Stomach smooth muscle (tissue), 2 donors: ENCODE measurements around the gene ZNF614.
A peak's percentile ranks its signal among the peaks of the same experiment; 100 is the strongest.
"Not testable (repeated sequence)": the region's sequence is repeated elsewhere in the genome, so short reads cannot be mapped to it uniquely, and the experiment has no call there.

Source experiments
- H3K27ac ChIP-seq: one replicate; pipeline ENCODE4 v1.7.0; 2013; ENCODE audit warnings: mild to moderate bottlenecking, low read length, inconsistent platforms
- H3K27me3 ChIP-seq, 2 donors: one replicate each; pipeline ENCODE4 v1.7.0; 2013; ENCODE audit warnings: low read length in 2 of 2; ENCODE audit not compliant: insufficient read depth in 2 of 2, control insufficient read depth in 1 of 2
- H3K36me3 ChIP-seq, 2 donors: one replicate each; pipeline ENCODE4 v1.7.0; 2013; ENCODE audit warnings: low read length in 2 of 2; ENCODE audit not compliant: control insufficient read depth in 2 of 2, insufficient read depth in 2 of 2
- H3K4me1 ChIP-seq: one replicate; pipeline ENCODE4 v1.7.0; 2013; ENCODE audit warnings: low read length; ENCODE audit not compliant: control insufficient read depth, insufficient read depth
- H3K4me3 ChIP-seq, 2 donors: one replicate each; pipeline ENCODE4 v1.7.0; 2013; ENCODE audit warnings: low read length in 2 of 2
- H3K9ac ChIP-seq, 2 donors: one replicate each; pipeline ENCODE4 v1.7.0; 2013; ENCODE audit warnings: low read length in 2 of 2, mild to moderate bottlenecking in 1 of 2
- H3K9me3 ChIP-seq, 2 donors: one replicate each; pipeline ENCODE4 v1.7.0; 2013; ENCODE audit warnings: low read length in 2 of 2; ENCODE audit not compliant: control insufficient read depth in 2 of 2
- donor health status: healthy.
- donor health status: Pancreatic carcinoma.

ZNF614 gene

GRCh38 chr19:51986309-51987291, 41.6 kb downstream of the ZNF614 start, which contains the start of gene ZNF350:
TSS of gene ZNF350 (minus strand) at chr19:51986840. CDS start at chr19:51974360, 12,480 bp downstream.
- Histone ChIP-seq H3K4me1 (peaks cover 5% of the 10 kb centered on the region), H3K9me3 (peaks cover 0 to 11% of the 10 kb centered on the region in 2 donors), H3K9ac (peak within 1 kb of the TSS; percentile 96 to 99), H3K4me3 (peak within 1 kb of the TSS; percentile 100), H3K27ac (peak within 1 kb of the TSS; percentile 58), H3K27me3 (no peaks in the 10 kb centered on the region), H3K36me3 (no peaks in the 10 kb centered on the region)

GRCh38 chr19:51983361-51983760, 44.8 kb downstream of the ZNF614 start:
- Histone ChIP-seq H3K9ac (no peak overlapping the region), H3K36me3 (peaks cover 0 to 3% of the 10 kb centered on the region in 2 donors), H3K4me3 (no peak overlapping the region), H3K27ac (no peak overlapping the region), H3K4me1 (peaks cover 5% of the 10 kb centered on the region), H3K9me3 (peaks cover 3 to 6% of the 10 kb centered on the region in 2 donors), H3K27me3 (no peaks in the 10 kb centered on the region)

GRCh38 chr19:51980926-51981325, 47.3 kb downstream of the ZNF614 start:
- not testable (repeated sequence) for H3K9ac ChIP-seq, H3K27me3 ChIP-seq, H3K36me3 ChIP-seq, H3K4me3 ChIP-seq, H3K4me1 ChIP-seq, H3K27ac ChIP-seq
- peaks cover 12 to 17% of the 10 kb centered on the region in 2 donors for H3K9me3 ChIP-seq

- Histone ChIP-seq H3K27ac (no peak overlapping the region), H3K36me3 (peaks cover 0 to 3% of the 10 kb centered on the region in 2 donors), H3K4me3 (no peak overlapping the region), H3K4me1 (peaks cover 1% of the 10 kb centered on the region), H3K9me3 (peaks cover 12 to 17% of the 10 kb centered on the region in 2 donors), H3K9ac (no peak overlapping the region), H3K27me3 (no peaks in the 10 kb centered on the region)
Observed at GRCh38 chr19:51980116-51980736, 48.0 kb downstream of the ZNF614 start.

- Histone ChIP-seq H3K4me1 (no peaks in the 10 kb centered on the region), H3K9ac (no peak overlapping the region), H3K36me3 (peaks cover 6 to 12% of the 10 kb centered on the region in 2 donors), H3K4me3 (no peak overlapping the region), H3K9me3 (peaks cover 16 to 19% of the 10 kb centered on the region in 2 donors), H3K27me3 (no peaks in the 10 kb centered on the region), H3K27ac (no peak overlapping the region)
Observed at GRCh38 chr19:51978882-51979281, 49.3 kb downstream of the ZNF614 start.

- H3K27ac ChIP-seq: no peak overlapping the region
- peaks cover 23 to 28% of the 10 kb centered on the region in 2 donors for H3K9me3 ChIP-seq
- no peak overlapping the region for H3K9ac ChIP-seq
- no peaks in the 10 kb centered on the region for H3K4me1 ChIP-seq
- H3K36me3 ChIP-seq: peaks cover 15 to 26% of the 10 kb centered on the region in 2 donors
- H3K27me3 ChIP-seq: no peaks in the 10 kb centered on the region
- H3K4me3 ChIP-seq: no peak overlapping the region
Observed at GRCh38 chr19:51977346-51977745, 50.8 kb downstream of the ZNF614 start.

GRCh38 chr19:51976852-51977251, 51.3 kb downstream of the ZNF614 start:
- peaks cover 25 to 31% of the 10 kb centered on the region in 2 donors for H3K9me3 ChIP-seq

GRCh38 chr19:51975787-51976186, 52.4 kb downstream of the ZNF614 start:
- not testable (repeated sequence) for H3K4me1 ChIP-seq, H3K27ac ChIP-seq, H3K9ac ChIP-seq, H3K4me3 ChIP-seq, H3K27me3 ChIP-seq
- H3K36me3 ChIP-seq: peaks cover 29 to 41% of the 10 kb centered on the region in 2 donors
- peaks cover 36 to 38% of the 10 kb centered on the region in 2 donors for H3K9me3 ChIP-seq

More at GRCh38 chr19:51976852-51977251, 51.3 kb downstream of the ZNF614 start:
- Histone ChIP-seq H3K27ac (no peak overlapping the region), H3K9ac (no peak overlapping the region), H3K36me3 (peaks cover 18 to 31% of the 10 kb centered on the region in 2 donors), H3K4me1 (no peaks in the 10 kb centered on the region), H3K4me3 (no peak overlapping the region), H3K27me3 (no peaks in the 10 kb centered on the region)

- Histone ChIP-seq H3K27ac (no peak overlapping the region), H3K27me3 (no peaks in the 10 kb centered on the region), H3K4me3 (peak overlapping the region in 1 of 2 donors; percentile 37), H3K4me1 (no peaks in the 10 kb centered on the region), H3K9ac (no peak overlapping the region), H3K9me3 (peaks cover 42 to 57% of the 10 kb centered on the region in 2 donors), H3K36me3 (peaks cover 55 to 67% of the 10 kb centered on the region in 2 donors)
Observed at GRCh38 chr19:51971624-51972023, 56.6 kb downstream of the ZNF614 start.

GRCh38 chr19:51970718-51971117, 57.5 kb downstream of the ZNF614 start:
- peak overlapping the region in 1 of 2 donors; percentile 27 for H3K4me3 ChIP-seq
- H3K36me3 ChIP-seq: peaks cover 63 to 76% of the 10 kb centered on the region in 2 donors
- H3K9ac ChIP-seq: no peak overlapping the region
- no peaks in the 10 kb centered on the region for H3K4me1 ChIP-seq
- H3K9me3 ChIP-seq: peaks cover 45 to 58% of the 10 kb centered on the region in 2 donors
- H3K27me3 ChIP-seq: no peaks in the 10 kb centered on the region
- no peak overlapping the region for H3K27ac ChIP-seq
